HuH-7.5 (cell line): ENCODE measurements around the gene LEAP2.

Source experiments
- DNase-seq: peaks from one replicate; pipeline ENCODE4 v3.0.0; 2011; ENCODE audit warnings: low spot score

The LEAP2 gene

GRCh38 chr5:132877938-132878337 is 4.5 kb downstream of the LEAP2 start:
- DNase-seq, result no peak

GRCh38 chr5:132883261-132883834 is 9.9 kb downstream of the LEAP2 start:
- DNase-seq, result peak; percentile 25

- DNase-seq, result no peak
Observed at GRCh38 chr5:132884548-132884947, 11.1 kb downstream of the LEAP2 start.

GRCh38 chr5:132886064-132886823 is 12.8 kb downstream of the LEAP2 start:
- DNase-seq, result no peak

GRCh38 chr5:132887283-132887682 is 13.8 kb downstream of the LEAP2 start:
- DNase-seq, result no peak

GRCh38 chr5:132889501-132889900 is 16.0 kb downstream of the LEAP2 start:
- DNase-seq, result no peak

GRCh38 chr5:132890817-132891216 is 17.3 kb downstream of the LEAP2 start:
- DNase-seq, result no peak

GRCh38 chr5:132895719-132896305 is 22.3 kb downstream of the LEAP2 start:
- no peak for DNase-seq

GRCh38 chr5:132896685-132897084 is 23.2 kb downstream of the LEAP2 start:
- DNase-seq, result no peak

GRCh38 chr5:132898094-132898493 is 24.6 kb downstream of the LEAP2 start:
- no peak for DNase-seq

- DNase-seq, result no peak
Observed at GRCh38 chr5:132901036-132901435, 27.6 kb downstream of the LEAP2 start.

- no peak for DNase-seq
Observed at GRCh38 chr5:132901730-132902129, 28.3 kb downstream of the LEAP2 start.

GRCh38 chr5:132905938-132906337 is 32.5 kb downstream of the LEAP2 start:
- DNase-seq, result peak; percentile 15

- no peak for DNase-seq
Observed at GRCh38 chr5:132907161-132907560, 33.7 kb downstream of the LEAP2 start.

GRCh38 chr5:132909702-132910101 is 36.2 kb downstream of the LEAP2 start:
- DNase-seq, result no peak

GRCh38 chr5:132915681-132916080 is 42.2 kb downstream of the LEAP2 start:
- no peak for DNase-seq

GRCh38 chr5:132916086-132916485 is 42.6 kb downstream of the LEAP2 start:
- DNase-seq, result no peak
